Measurements from ENCODE around the gene MTERF1.

The MTERF1 gene

DNA sequence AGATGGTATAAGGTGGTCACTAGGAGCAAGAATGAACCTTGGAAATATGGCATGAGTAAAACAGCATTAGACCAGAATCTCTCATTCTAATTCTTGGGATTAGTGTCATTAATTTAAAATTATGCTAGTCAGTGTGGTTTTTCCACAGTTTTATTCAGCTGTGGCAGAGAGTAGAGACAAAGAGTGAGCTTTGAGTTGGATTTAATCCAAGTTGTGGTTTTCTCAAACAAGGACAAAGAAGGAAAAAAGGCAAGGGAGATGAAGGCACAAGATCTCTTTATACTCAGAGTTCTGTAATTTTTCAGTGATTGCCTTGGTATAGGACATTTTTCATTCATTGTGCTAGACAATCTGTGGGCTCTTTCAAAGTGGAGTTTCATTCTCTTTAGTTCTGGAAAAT lies 32.0 kb upstream of the MTERF1 start:
- TF ChIP-seq FOXP2 (optimal IDR thresholded peaks at IDR 0.05; ENCODE audit: borderline replicate concordance, extremely low read depth, extremely low read length, insufficient read depth) (no peak), TAF1 (IDR thresholded peaks at IDR 0.05; ENCODE audit: borderline replicate concordance, insufficient read depth, low read length) (no peak)
- TF ChIP-seq, protein P1, sequence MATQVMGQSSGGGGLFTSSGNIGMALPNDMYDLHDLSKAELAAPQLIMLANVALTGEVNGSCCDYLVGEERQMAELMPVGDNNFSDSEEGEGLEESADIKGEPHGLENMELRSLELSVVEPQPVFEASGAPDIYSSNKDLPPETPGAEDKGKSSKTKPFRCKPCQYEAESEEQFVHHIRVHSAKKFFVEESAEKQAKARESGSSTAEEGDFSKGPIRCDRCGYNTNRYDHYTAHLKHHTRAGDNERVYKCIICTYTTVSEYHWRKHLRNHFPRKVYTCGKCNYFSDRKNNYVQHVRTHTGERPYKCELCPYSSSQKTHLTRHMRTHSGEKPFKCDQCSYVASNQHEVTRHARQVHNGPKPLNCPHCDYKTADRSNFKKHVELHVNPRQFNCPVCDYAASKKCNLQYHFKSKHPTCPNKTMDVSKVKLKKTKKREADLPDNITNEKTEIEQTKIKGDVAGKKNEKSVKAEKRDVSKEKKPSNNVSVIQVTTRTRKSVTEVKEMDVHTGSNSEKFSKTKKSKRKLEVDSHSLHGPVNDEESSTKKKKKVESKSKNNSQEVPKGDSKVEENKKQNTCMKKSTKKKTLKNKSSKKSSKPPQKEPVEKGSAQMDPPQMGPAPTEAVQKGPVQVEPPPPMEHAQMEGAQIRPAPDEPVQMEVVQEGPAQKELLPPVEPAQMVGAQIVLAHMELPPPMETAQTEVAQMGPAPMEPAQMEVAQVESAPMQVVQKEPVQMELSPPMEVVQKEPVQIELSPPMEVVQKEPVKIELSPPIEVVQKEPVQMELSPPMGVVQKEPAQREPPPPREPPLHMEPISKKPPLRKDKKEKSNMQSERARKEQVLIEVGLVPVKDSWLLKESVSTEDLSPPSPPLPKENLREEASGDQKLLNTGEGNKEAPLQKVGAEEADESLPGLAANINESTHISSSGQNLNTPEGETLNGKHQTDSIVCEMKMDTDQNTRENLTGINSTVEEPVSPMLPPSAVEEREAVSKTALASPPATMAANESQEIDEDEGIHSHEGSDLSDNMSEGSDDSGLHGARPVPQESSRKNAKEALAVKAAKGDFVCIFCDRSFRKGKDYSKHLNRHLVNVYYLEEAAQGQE (IDR thresholded peaks at IDR 0.05; ENCODE audit: insufficient read depth in 1 of 2, low read depth in 2 of 2, low read length in 2 of 2) = no peak

DNA sequence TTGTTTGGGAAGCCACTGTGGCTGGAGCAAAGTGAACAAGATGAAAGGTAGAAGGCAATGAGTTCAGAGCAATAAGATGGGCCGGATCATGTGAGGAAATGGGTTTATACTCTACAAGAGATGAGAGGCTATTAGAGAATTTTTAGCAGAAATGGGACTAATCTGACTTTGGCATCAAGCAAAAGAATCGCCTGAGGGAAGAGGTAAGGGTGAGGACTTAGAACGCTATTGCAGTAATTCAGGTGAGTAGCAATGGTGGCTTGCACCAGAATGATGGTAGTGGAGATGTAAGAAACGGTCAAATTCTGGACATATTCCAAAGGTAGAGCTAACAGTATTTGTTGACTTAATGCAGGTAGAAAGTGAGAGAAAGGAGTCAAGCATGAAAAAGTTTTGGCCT lies 30.6 kb upstream of the MTERF1 start:
- TF ChIP-seq FOXP2 (optimal IDR thresholded peaks at IDR 0.05; ENCODE audit: borderline replicate concordance, extremely low read depth, extremely low read length, insufficient read depth) (no peak), TAF1 (IDR thresholded peaks at IDR 0.05; ENCODE audit: borderline replicate concordance, insufficient read depth, low read length) (no peak), SIN3A (IDR thresholded peaks at IDR 0.05; ENCODE audit: borderline replicate concordance, insufficient read depth, low read length) (no peak), POLR2AphosphoS5 (IDR thresholded peaks at IDR 0.05; ENCODE audit: low read depth, low read length) (no peak)
- TF ChIP-seq, protein P1 (IDR thresholded peaks at IDR 0.05; ENCODE audit: insufficient read depth in 1 of 2, low read depth in 2 of 2, low read length in 2 of 2) = no peak

DNA sequence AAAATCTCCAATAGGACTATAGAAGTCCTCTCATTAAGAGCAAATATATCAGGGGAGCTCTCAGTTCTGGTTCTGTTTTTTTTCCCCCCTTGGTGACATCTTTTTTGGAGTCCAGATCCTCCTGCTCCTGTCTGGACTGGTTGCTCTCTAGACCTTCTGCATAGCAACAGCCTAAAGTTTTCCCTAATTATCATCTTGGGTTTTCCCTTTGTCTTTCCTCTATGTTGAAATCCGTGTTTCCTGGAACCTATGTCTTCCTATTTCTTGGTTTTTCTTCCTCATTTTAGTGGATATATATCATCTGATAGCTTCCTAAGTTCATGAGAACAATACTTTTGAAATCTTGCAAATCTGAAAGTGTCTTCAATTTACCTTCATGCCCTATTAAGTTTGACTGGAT lies 29.7 kb upstream of the MTERF1 start:
- TF ChIP-seq, protein P1 (IDR thresholded peaks at IDR 0.05; ENCODE audit: insufficient read depth in 1 of 2, low read depth in 2 of 2, low read length in 2 of 2) = no peak
- TF ChIP-seq SIN3A (IDR thresholded peaks at IDR 0.05; ENCODE audit: borderline replicate concordance, insufficient read depth, low read length) (no peak), TAF1 (IDR thresholded peaks at IDR 0.05; ENCODE audit: borderline replicate concordance, insufficient read depth, low read length) (no peak), POLR2AphosphoS5 (IDR thresholded peaks at IDR 0.05; ENCODE audit: low read depth, low read length) (no peak), FOXP2 (optimal IDR thresholded peaks at IDR 0.05; ENCODE audit: borderline replicate concordance, extremely low read depth, extremely low read length, insufficient read depth) (no peak)

DNA sequence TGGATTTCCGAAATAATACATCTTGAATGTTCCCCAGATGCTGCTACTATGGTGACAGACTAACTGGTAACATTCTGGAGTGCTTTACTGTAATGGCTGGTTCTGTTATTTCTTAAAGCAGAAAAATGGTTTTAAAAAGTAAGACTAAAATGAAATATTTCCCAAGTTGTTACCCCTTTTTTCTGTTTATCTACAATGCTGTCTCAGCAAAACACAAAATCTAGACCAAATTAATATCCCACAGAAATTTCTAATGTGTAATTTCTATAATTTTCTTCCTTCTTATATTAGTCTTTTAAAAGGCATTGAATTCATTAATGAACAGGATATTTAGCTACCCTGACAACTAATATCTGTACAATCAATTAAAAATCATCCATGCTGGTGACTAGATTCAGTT lies 19.1 kb upstream of the MTERF1 start:
- TF ChIP-seq TAF1 (IDR thresholded peaks at IDR 0.05; ENCODE audit: borderline replicate concordance, insufficient read depth, low read length) (no peak), FOXP2 (optimal IDR thresholded peaks at IDR 0.05; ENCODE audit: borderline replicate concordance, extremely low read depth, extremely low read length, insufficient read depth) (no peak), SIN3A (IDR thresholded peaks at IDR 0.05; ENCODE audit: borderline replicate concordance, insufficient read depth, low read length) (no peak), POLR2AphosphoS5 (IDR thresholded peaks at IDR 0.05; ENCODE audit: low read depth, low read length) (no peak)
- TF ChIP-seq, protein P1 (IDR thresholded peaks at IDR 0.05; ENCODE audit: insufficient read depth in 1 of 2, low read depth in 2 of 2, low read length in 2 of 2) = no peak

All from PFSK-1 (cell line).